ENCODE data around the gene SERPINI1.

The SERPINI1 gene

GRCh38 chr3:167762296-167762695 lies 26.8 kb downstream of the SERPINI1 start:
- no peak for TF ChIP-seq CTCF (IDR thresholded peaks at IDR 0.05; ENCODE audit: low read depth, low read length)
- no peak overlapping the region for H3K4me3 ChIP-seq (ENCODE audit: low read depth, low read length)

GRCh38 chr3:167772992-167773391 lies 37.5 kb downstream of the SERPINI1 start:
- H3K4me3 ChIP-seq (ENCODE audit: low read depth, low read length): no peak overlapping the region
- TF ChIP-seq CTCF (IDR thresholded peaks at IDR 0.05; ENCODE audit: low read depth, low read length): no peak

- TF ChIP-seq CTCF (IDR thresholded peaks at IDR 0.05; ENCODE audit: low read depth, low read length): no peak
- no peak overlapping the region for H3K4me3 ChIP-seq (ENCODE audit: low read depth, low read length)
Observed at GRCh38 chr3:167773584-167773983, 38.1 kb downstream of the SERPINI1 start.

- H3K4me3 ChIP-seq (ENCODE audit: low read depth, low read length): no peak overlapping the region
- TF ChIP-seq CTCF (IDR thresholded peaks at IDR 0.05; ENCODE audit: low read depth, low read length): no peak
Observed at GRCh38 chr3:167776066-167776685, 40.7 kb downstream of the SERPINI1 start.

DNA sequence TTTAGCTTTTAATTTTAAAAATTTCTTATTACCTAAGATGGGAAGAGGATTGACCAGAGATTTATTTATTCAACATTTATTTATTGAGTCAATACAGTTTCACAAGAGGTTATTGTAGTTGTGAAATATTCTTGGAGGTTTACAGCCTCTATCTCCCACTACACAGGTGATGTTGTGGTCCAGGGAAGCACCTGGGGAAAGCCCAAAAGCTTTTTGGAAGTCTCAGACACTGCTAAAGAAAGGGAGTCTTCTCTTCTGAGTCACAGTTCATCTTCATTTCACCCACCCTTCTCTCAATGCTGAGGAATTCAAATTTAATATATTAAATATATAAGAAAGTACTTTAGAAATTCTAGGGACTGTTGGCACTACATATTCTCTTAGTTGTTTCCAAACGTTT lies 41.8 kb downstream of the SERPINI1 start:
- no peak for TF ChIP-seq CTCF (IDR thresholded peaks at IDR 0.05; ENCODE audit: low read depth, low read length)
- H3K4me3 ChIP-seq (ENCODE audit: low read depth, low read length): no peak overlapping the region

GRCh38 chr3:167780214-167780883 lies 44.8 kb downstream of the SERPINI1 start:
- no peak for TF ChIP-seq CTCF (IDR thresholded peaks at IDR 0.05; ENCODE audit: low read depth, low read length)
- no peak overlapping the region for H3K4me3 ChIP-seq (ENCODE audit: low read depth, low read length)

GRCh38 chr3:167783781-167784180 lies 48.3 kb downstream of the SERPINI1 start:
- H3K4me3 ChIP-seq (ENCODE audit: low read depth, low read length): no peak overlapping the region
- no peak for TF ChIP-seq CTCF (IDR thresholded peaks at IDR 0.05; ENCODE audit: low read depth, low read length)

Measured in WI38 (cell line).